ENCODE data around the gene CFAP46.
"Not testable (repeated sequence)": the region's sequence is repeated elsewhere in the genome, so short reads cannot be mapped to it uniquely, and the experiment has no call there.

The CFAP46 gene

DNA sequence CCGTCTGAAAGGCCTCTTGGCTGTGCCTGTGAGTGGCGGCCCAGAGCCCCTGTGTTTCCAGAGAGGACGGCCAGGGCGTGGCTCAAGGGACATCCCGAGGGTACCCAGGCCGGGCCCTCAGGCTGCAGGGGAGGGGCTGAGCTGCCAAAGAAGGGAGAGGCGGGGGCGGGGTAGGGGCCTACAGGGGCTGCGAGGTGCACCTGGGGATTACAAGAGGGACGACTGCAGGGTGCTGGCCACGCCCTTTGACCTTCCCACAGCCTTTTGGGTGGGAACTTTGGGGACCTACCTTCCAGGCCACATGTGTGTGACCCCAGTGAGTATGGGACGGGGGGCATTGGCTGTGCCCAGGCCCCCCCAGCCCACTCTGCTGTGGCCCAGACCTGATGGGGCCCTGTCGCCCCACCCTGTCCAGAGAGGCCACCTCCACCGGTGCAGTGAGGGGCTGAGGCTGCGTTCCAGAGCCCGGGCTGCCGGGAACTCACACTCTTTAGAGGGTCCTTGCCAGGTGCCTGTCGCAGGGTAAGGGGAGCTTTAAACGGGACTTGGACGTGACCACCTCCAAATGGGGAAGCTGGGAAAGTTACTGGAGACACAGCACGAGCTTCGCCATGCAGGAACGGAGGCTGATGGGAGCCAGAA is 137.5 kb downstream of the CFAP46 start:
- DNase-seq (ENCODE audit: low read depth) = no peak

DNA sequence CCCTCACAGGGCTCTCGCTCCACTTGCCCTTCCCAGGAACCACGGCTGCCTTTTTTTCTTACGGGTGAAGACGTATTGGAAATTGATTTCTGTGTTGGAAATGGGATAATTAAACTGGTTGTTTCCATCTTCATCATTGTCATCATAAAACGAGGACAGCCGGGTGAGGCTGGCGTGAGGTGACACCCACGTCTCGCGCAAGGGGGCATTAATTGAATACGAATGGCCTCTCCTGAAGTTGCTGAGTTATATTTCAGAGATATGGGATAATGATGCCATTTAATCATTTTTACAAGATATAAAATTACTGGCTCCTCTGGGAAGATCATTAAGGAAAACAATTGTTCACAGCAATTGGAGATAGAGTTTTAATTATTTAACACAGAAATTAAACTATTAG is 138.1 kb downstream of the CFAP46 start:
- no peak for DNase-seq (ENCODE audit: low read depth)

DNA sequence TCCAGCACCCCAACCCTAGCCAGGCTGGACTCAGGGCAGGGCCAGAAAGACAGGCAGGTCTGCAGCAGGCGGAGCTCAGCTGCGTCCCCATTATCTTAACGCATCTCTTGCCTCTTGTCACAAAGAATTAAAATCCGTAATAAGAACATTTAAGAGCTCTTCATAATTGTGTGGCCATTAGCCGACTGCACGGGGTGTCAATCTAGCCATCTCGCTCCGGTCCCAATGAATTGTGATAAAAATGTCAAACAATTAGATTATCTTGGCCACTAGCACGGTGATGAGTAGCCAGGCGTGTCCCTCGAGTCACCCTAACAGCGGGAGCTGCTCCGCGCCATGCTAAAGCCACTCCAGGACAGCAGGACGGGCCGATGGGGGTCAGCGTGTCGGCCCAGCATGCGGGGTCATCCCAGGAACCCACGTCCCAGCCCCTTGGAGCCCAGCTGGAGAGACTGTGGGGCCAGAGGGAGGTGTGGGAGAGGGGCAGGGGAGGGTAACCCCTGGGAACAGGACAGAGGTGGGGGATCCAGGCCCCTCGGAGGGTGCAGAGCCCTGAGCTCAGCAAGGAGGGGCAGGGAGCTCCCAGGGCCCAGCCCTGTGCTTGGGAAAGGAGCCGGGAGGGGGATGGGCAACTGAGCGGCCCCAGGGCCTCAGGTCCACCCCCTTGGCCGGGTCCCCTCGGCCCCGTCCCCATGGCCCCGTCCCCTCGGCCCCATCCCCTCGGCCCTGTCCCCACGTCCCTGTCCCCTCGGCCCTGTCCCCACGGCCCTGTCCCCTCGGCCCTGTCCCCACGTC is 138.8 kb downstream of the CFAP46 start:
- no peak for DNase-seq (ENCODE audit: low read depth)

DNA sequence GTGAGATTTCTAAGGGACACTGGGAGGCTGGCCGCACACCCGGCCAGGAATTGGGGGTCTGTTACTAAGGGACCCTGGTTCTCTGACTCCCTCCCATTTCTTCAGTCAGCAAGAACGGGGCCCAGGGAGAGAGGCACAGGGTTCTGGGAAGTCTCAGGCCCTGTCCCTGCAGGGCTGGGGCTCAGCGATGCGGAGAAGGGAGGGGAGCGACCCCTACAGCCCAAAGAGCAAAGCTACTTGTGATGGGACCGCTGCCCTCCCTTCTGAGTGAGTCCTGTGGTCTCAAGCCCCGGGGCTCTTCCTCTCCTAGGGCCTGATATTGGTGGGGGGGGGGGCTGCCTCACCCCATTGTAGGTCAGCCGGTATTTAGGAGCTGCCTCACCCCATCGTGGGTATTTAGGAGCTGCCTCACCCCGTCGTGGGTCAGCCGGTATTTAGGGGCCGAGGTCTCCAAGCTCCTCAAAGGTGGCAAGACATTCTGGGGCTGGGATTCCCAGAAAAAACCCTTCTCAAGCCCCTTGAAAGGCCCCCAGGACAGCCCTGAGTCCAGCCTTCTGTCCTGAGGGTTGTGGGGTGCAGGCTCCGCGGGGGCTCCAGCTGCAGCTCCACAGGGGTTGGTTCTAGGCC is 139.6 kb downstream of the CFAP46 start:
- no peak for DNase-seq (ENCODE audit: low read depth)

DNA sequence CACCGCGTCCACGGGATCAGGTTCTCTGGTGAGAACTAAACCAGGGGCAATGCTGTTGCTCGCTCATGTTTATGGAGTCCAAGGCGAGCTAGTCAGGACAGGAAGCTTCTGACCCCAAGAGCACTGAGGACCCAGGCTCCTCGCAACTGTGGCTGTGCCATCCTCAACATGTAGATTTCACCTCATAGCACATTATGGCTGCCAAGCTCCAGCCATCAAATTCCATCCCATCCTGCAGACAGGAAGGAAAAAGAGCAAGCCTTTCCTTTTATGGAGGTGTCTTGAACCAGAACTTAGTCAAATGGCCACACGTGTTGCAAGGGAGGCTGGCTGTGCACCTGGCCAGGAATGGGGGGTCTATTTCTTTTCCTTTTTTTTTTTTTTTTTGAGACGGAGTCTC is 140.3 kb downstream of the CFAP46 start:
- no peak for DNase-seq (ENCODE audit: low read depth)

- DNase-seq (ENCODE audit: low read depth) = no peak
These were observed 142.5 kb downstream of the CFAP46 start for GRCh38 chr10:132799865-132800264.

DNA sequence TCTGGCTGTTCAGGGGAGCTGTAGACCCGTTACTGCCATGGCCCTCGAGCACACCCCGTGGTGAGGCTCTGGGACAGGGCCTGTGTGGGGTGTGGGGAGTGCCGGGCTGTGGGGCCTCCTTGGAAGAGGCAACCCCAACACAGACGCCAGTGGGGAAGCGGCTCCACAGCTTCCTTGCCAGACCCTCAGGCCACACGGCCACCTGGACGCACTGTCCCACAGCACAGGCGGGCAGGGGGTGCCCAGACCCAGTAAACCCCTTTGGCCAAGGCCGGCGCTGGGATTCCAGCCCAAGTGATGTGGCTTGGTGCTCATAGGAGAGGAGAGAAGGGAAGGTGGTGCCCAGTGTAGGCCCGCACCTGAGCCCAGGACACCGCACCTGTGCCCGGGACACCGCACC is 143.5 kb downstream of the CFAP46 start:
- DNase-seq (ENCODE audit: low read depth) = no peak

GRCh38 chr10:132798403-132798802 is 144.0 kb downstream of the CFAP46 start:
- no peak for DNase-seq (ENCODE audit: low read depth)

DNA sequence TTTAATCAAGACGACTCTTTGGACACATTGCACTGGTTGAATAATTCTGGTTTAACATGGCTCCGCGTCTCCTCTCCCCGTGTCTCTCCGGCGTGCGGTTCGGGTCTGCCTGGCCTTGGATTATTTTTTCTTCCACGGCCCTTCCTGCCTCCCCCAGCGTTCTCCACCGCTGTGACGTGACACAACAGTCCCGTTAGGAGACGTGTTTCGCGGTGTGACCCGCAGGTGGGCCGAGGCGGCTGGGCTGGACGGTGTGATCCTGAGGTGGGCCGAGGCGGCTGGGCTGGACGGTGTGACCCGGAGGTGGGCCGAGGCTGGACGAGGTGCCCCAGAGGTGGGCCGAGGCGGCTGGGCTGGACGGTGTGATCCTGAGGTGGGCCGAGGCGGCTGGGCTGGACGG is 144.4 kb downstream of the CFAP46 start:
- DNase-seq (ENCODE audit: low read depth) = not testable (repeated sequence)

GRCh38 chr10:132796846-132797245 is 145.5 kb downstream of the CFAP46 start:
- DNase-seq (ENCODE audit: low read depth) = no peak

GRCh38 chr10:132793871-132794849 is 148.2 kb downstream of the CFAP46 start:
- DNase-seq (ENCODE audit: low read depth) = no peak

DNA sequence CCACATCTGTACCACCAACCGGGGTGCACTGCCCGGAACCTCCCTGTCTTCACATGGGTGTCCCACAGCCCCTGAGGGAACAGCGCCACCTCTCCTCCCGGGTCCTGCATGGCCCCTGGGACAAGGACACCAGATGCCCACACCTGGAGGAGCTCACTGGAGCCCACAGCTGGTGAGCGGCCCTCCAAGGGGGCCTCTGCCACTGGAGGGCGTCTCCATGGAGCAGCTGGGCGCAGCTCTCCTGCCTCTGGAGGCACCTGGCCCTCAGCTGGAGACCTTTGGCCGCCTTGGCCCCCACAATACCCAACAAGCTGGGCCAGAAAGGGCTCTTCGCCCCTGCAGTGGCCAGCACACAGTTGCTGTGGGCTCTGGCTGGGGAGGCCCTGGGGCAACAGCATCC is 149.2 kb downstream of the CFAP46 start:
- no peak for DNase-seq (ENCODE audit: low read depth)

DNA sequence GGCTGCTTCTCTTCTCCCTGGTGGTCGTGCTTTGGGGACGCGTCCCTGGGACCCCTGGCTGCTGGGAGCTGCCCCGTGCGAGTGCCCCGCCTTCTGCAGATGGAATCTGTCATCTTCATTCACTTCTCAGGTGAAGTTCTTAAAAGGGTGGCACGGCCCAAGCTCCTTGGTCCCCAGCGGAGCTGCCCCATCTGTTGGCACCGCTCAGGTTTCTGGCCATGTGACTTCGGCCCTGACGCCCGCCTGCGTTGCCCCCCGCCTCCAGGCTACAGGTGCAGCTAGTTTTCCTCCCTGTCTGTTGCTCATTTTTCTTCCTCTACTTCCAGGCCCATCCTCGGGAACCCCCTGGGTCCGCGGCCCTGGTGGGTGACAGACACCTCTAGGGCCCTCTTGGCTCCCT is 149.6 kb downstream of the CFAP46 start:
- no peak for DNase-seq (ENCODE audit: low read depth)

DNA sequence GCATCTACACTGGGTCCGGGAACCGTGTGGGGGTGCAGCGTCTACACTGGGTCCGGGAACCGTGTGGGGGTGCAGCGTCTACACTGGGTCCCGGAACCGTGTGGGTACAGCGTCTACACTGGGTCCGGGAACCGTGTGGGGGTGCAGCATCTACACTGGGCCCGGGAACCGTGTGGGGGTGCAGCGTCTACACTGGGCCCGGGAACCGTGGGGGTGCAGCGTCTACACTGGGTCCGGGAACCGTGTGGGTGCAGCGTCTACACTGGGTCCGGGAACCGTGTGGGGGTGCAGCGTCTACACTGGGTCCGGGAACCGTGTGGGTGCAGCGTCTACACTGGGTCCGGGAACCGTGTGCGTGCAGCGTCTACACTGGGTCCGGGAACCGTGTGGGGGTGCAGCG is 150.3 kb downstream of the CFAP46 start:
- DNase-seq (ENCODE audit: low read depth) = not testable (repeated sequence)

GRCh38 chr10:132790934-132791829 is 151.2 kb downstream of the CFAP46 start:
- DNase-seq (ENCODE audit: low read depth) = no peak

- no peak for DNase-seq (ENCODE audit: low read depth)
These were observed 151.9 kb downstream of the CFAP46 start for GRCh38 chr10:132790470-132790869.

GRCh38 chr10:132789659-132790148 is 152.7 kb downstream of the CFAP46 start:
- DNase-seq (ENCODE audit: low read depth) = no peak

GRCh38 chr10:132788831-132789219 is 153.5 kb downstream of the CFAP46 start:
- DNase-seq (ENCODE audit: low read depth) = no peak

- no peak for DNase-seq (ENCODE audit: low read depth)
These were observed 154.1 kb downstream of the CFAP46 start for GRCh38 chr10:132788180-132788830.

GRCh38 chr10:132787495-132788179 is 154.7 kb downstream of the CFAP46 start:
- DNase-seq (ENCODE audit: low read depth) = no peak
